HTR-8/SVneo (cell line): ENCODE measurements around the gene SUSD1.
"Not testable (repeated sequence)": the region's sequence is repeated elsewhere in the genome, so short reads cannot be mapped to it uniquely, and the experiment has no call there.

Experiments
- DNase-seq: peaks from one replicate; pipeline ENCODE4 v3.0.0; 2011; ENCODE audit warnings: low spot score, mixed read lengths; ENCODE audit not compliant: insufficient read length
- FAIRE-seq: peaks from 2 replicates; lab custom pipeline; 2011; peaks lifted over from hg19 to GRCh38; lab: Jason Lieb, UNC

The SUSD1 gene

DNA sequence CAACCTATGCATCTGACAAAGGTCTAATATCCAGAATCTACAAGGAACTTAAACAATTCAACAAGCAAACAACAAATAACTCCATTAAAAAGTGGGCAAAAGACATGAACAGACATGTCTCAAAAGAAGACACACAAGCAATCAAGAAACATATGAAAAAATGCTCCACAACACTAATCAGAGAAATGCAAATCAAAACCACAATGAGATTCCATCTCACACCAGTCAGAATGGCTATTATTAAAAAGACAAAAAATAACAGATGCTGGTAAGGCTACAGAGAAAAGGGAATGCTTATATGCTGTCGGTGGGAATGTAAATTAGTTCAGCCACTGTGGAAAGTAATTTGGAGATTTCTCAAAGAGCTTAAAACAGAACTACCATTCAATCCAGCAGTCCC lies 41.3 kb downstream of the SUSD1 start:
- DNase-seq, FAIRE-seq: not testable (repeated sequence)

DNA sequence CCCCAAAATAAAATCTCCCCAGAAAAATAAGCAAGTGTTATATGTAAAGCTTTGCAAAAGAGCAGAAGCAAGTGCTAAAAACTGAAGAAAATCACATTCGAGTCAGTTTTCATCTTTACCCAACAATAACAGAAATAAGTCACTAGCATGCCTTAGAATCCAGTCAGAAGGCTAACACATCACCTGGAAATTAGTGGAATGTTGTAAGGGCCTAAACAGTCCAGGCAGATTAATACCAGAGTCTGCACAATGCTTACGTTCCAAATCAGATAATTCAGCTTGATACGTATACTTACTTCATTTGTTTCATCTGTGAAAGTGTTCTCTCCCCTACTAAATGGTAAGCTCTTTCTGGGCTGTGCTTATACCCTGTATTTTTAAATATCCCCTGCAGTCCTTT lies 42.7 kb downstream of the SUSD1 start:
- FAIRE-seq (no peak), DNase-seq (no peak)

DNA sequence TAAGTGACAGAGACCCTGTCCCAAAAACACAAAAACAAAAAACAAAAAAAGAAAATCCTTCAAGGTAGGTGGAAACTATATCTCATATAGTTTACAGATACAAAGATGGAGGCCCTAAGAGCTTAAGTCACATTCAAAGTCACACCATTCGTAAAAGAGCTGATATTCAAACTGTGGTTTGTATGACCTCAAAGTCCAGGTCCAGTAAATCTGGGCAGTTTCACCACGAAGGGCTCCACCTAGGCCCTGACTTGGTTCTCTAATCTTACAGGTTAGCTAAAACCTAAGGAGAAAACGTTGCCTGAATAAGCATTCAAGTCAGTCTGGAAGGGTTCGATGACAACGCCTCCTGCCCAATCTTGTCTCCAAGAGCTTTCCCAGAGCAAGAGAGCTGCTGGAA lies 44.1 kb downstream of the SUSD1 start:
- FAIRE-seq (no peak), DNase-seq (no peak)

DNA sequence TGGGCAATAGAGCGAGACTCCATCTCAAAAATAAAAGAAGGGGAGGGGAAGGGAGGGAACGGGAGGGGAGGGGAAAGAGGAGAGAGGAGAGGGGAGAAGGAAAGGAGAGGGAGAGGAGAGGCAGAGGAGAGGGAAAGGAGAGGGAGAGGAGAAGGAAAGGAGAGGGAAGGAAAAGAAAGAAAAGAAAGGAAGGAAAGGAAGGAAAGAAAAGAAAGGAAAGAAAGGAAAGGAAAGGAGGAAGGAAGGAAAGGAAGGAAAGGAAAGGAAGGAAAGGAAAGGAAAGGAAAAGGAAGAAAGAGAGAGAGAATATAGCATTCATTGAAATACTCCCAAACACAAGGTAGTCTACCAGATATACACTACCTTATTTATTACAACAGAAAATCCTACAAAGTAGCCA lies 44.8 kb downstream of the SUSD1 start:
- FAIRE-seq (no peak), DNase-seq (no peak)

DNA sequence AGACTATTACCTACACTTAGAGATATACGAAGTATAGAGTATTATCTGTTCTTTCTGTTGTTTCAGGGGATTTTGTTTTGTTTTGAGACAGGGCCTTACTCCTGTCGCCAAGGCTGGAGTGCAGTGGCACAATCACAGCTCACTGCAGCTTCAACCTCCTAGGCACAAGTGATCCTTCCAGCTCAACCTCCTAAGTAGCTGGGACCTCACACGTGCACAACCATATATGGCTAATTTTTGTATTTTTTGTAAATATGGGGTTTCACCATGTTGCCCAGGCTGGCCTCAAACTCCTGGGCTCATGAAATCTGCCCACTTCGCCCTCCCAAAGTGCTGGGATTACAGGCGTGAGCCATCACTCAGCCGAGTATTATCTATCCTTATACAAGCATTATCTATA lies 45.9 kb downstream of the SUSD1 start:
- FAIRE-seq (no peak), DNase-seq (no peak)

DNA sequence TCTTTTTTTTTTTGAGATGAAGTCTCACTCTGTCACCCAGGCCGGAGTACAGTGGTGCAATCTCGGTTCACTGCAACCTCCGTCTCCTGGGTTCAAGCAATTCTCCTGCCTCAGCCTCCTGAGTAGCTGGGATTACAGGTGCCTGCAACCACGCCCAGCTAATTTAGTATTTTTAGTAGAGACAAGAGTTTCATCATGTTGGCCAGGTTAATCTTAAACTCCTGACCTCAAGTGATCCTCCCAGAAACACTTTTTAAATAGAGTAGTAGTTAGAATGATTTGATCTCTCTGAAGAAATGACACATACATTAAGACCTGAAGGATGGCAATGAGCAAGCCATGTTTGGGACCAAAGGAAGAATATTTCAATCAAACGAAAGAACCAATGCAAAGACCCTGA lies 46.7 kb downstream of the SUSD1 start:
- not testable (repeated sequence) for FAIRE-seq, DNase-seq

DNA sequence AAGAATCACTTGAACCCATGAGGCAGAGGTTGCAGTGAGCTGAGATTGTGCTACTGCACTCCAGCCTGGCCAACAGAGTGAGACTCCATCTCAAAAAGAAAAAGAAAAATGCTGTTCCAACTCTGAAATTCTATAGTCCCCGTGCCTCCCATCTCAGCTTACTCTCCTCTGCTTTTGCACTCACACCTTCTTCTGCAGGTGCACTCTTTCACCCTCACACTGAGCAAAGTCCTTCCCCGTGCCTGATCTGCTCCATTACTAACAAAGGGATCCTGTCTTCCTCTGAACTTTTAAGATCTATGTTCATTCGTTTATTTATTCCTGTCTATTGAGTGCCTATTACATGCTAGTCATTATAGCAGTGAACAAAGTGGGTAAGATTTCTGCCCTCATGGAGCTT lies 47.8 kb downstream of the SUSD1 start:
- FAIRE-seq: no peak

DNA sequence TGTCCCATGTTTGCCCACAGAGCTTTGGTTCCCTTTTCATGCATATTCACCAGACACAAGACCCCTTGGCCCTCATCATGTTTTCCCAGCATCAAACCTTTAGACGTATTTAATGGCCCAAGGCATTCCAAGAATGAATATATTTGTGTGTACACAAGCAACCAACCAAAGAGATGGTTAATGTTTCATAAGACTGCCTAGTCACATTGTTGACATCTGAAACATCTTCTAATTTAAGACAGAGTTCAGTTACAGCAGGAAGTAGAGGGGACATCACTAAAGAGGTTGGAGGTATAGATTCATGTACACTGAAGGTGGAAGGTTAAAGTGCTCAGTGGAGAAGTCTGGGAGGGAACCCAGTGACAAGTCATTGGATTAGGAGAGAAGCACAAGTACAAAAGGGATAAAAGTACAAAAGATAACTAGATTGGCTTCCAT lies 49.1 kb downstream of the SUSD1 start:
- FAIRE-seq (no peak), DNase-seq (no peak)

More for the DNA sequence above, 47.8 kb downstream of the SUSD1 start:
- no peak for DNase-seq

DNA sequence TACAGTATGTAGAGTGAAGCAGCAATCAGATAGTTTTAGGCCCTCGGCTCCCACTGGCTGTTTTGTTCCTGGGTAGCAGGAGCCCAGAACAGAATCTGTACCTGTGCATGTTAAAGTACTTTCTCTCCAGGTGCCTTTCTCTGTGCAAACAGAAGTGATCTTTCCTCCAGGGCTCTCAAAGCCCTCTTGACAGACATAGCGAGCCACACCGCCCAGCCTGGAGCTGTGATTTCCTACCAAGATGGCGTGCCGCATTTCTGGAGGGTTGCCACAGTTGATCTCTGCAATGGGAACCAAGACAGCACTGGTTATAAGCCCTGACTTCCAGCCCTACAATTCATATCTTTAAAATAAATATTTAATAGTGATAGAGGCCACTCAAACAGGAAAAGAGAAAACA lies 50.9 kb downstream of the SUSD1 start:
- DNase-seq (no peak), FAIRE-seq (no peak)

DNA sequence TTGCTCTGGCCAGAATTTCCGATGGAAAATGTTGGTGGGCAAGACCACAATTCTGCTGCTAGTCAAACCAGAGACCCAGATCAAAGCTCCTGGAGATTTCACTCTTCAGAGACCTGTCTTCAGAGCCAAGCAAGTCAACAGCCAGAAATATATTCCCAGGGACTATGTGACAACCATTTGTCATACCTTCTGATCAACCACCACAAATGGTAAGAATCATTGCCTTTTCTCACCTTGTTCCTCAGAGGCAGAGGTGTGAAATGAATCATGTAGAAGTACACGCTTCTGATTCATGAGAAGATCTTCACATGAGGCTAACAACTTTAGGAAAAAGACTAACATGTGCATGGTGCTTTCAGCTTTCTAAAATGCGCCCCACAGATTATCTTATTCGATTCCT lies 53.5 kb downstream of the SUSD1 start:
- DNase-seq: no peak
- FAIRE-seq: no peak

DNA sequence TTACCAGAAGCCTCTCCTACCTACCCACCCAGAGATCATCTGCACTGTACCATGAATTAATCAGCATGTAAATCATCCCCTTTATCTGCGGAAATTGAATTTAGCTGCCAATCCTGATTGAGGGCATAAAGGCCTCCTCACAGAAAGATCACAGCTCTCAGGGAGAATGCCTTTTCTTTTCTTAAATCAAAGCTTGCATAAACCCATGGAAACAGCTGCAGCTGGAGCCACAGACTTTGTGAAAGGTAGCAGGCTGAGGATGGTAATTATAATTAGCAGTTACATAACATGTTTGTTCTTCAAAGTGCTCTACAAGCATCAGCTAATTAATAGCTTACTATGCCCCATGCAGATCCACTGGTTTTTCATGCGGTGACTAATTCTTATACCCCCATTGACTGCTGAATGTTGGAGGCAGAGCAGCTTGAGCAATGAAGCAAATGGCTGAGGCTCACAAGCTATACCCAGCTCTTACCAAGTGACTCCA lies 54.6 kb downstream of the SUSD1 start:
- FAIRE-seq: no peak
- no peak for DNase-seq

DNA sequence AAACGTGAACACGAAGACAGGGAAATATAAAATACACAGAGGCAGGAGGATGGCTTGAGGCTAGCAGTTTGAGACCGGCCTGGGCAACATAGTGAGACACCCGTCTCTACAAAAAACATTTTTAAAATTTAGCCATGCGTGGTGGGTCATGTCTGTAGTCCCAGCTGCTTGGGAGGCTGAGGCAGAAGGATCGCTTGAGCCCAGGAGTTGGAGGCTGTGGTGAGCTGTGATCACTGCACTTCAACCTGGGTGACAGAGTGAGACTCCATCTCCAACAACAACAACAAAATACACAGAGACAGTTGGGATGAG lies 55.1 kb downstream of the SUSD1 start:
- DNase-seq (no peak), FAIRE-seq (no peak)

DNA sequence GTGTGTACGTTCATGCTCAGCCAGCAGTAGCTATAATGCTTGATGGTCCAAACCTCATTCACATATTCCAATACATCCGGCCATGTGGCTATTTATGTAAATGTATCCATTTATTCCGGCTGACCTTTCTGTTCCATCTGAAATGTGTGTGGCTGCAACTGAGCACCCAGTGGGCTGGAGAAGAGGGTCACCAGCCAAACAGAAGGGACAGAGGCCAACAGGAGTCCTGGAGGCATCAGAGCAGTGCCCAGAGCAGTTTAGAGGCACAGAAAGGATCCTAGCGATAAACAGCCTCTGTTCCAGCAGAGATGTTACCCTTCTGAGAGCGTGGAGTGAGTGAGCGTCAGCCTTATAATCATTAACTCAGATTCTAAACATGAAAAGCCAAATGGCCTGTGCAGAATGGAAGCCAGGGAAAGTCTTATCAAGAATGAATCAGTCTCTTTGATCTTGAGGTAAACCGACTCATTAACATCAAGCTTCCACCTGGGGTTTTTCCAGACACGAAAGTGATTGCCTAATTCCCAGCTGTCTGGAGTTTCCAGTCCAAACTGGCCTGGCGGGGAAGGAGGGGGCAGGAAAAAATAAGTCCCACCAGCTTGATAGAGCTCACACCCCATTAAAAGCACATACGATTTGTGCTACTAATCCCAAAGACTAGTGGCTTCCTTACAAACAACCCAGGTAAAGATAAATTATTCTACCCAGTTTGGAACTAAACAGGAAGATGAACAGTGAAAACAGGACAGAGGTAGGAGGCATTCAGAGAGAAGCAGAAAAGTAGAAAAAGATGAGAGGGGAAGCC lies 55.7 kb downstream of the SUSD1 start:
- DNase-seq (no peak), FAIRE-seq (no peak)

DNA sequence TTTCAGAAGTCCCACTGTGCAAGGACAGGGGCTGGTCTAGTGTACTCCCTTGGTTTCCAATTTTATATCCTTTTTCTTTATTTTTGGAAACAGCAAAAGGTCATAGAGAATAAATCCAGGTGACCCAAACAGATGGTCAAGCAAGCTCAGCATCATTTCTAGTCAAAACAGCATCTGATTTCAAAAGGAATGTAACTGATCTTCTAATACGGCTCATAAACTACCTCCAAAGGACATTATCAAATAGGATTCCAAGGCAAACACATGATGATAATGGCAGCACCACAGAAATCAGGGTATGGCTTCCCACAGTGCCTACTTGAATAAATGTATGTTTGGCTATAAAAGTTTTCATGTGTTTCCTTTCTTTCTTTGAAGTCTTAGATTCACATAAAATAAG lies 57.1 kb downstream of the SUSD1 start:
- FAIRE-seq (no peak), DNase-seq (no peak)

DNA sequence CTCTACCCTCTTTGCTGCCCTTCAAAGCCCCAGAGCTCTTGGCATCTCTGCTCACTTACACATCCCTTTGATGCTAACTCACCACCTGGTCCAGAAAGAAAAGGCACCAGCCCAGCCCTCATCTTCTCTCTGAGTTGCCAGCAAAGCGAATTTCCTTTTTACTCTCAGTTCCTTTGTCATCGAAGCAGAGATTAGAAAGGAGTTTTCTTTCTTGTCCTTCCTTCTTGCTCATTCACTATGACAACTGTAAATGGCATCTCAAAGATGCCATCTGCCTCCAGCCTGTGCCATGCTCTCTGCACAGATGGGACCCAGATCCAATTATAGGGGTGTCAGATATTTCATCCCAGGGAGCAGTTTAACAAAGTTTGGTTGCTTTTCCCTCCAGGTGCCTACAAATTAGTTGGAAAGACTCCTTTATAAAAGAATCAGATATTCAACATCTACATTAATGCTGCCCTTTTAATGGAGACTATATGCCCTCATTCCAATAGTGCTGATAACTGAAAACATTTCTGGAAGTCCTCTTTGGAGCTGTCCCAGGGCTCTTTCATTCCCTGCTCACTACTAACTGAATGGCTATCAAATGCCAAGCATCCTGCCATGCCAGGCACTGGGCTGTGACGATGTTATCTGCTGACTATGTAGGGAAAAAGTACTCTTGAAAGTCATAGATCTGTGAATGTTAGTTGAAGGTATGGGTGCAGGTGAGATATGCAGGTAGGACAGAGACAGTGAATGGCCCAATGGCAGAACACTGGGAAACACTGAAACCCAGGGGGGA lies 58.9 kb downstream of the SUSD1 start:
- FAIRE-seq (no peak), DNase-seq (no peak)

DNA sequence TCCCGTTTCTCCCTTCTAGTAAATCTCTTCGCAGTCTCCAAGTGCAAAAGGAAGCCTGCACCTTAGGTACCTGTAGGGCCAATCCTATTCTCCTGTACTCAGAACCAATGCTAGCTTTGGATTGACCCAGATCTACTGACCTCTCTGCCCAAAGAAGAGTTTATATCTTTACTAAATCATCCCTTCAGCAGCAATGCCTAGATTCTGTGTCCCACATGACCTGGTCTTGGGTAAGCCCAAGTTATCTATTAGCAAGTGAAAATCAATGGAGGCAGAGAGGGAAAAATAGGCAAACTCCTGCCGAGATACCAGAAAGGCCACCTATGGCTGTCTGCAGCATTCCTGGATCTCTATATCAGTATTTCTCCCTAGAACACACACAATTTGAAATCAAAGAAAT lies 60.0 kb downstream of the SUSD1 start:
- FAIRE-seq (no peak), DNase-seq (no peak)

DNA sequence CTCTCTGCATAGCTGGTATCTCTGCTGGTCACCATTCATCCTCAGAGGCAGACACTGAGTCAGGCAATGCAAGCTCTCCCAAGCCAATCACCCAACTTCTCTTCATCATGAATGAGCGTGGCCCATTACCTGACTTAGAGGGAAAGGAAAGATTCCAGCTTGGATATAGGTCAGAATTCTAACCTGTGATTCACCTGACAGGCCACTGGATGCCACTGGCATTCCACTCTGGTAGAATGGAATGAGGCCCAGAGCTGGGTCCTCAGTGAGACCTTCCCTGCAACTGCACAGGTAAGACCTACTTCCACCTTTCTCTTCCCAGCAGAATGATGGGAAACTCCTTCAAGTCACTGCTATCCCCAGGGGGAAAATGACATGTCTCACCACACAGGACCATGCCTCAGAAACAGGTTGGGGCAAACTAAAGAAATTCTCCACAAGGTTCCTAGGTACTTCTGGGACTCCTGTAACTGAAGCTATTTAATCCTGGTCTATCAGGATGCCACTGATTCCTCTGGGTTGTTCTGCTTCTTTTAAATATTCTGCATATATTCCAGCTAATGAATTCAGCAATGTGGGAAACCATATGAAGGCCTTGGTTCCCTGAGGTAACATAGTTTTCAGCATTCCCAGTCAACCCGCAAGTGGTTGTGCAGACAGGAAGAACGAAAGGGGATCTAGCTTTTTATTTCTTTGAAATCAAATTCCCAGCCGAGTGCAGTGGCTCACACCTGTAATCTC lies 62.0 kb downstream of the SUSD1 start:
- DNase-seq (no peak), FAIRE-seq (no peak)

DNA sequence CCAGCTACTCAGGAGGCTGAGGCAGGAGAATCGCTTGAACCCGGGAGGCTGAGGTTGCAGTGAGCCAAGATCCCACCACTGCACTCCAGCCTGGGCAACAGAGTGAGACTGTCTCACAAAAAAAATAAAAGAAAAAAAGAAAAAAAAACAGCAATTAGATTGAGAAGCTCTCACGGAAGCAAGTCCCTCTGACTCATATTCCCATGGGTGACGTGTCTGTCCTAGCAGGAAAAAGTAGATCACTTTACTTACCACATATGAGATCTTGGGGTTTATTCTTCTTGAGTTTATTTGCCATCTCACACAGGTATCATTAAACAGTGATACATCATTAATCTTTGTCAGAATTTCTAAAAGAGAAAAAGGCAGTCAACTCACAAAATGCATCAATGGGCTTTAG lies 62.6 kb downstream of the SUSD1 start:
- FAIRE-seq: no peak
- peak; percentile 40 for DNase-seq

DNA sequence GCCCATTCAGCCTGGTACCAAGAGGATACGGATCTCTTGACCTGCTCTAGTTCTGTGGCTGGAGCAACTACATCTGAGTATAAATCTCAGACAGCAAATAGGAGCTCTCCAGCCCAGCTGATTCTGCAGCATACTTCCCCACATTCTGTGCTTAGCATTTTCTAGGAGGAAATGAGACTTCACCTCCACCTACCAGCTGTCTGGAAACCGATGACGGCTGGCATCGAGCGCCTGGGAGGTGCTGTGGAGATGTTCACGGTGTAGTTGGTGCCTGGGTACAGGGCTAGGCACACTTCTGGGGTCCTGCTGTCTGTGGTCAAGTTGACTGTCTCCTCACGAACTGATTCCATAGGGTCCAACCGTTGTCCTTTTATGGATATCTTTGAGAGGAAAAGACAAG lies 63.6 kb downstream of the SUSD1 start:
- DNase-seq: no peak
- no peak for FAIRE-seq

DNA sequence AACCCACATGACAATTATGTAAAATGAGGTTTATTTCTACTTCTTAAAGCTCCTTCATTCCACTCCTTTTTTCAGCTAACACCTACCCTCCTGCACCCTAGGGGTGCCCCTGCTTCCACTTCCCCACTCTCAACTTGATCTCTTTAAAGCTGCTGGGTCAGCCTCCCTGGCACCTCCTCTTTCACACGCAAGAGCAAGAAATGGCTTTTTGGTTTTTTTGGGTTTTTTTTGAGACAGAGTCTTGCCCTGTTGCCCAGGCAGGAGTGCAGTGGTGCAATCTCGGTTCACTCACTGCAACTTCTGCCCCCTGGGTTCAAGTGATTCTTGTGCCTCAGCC lies 64.4 kb downstream of the SUSD1 start:
- DNase-seq (no peak), FAIRE-seq (no peak)
